DND-41 (cell line): ENCODE data around the gene ARL6IP6.

Experiments used
- ATAC-seq: fragments of 200-7000 bp; cut with Tn5 transposase; 3 replicates; pipeline ENCODE4 v1.9.1; 2021; ENCODE audit warnings: low read depth; ENCODE audit not compliant: insufficient read depth
- DNase-seq: peaks from one replicate; pipeline ENCODE4 v3.0.0-alpha.2; 2020
- H2AFZ ChIP-seq: 2 replicates; pipeline ENCODE4 v1.6.0; 2012; ENCODE audit warnings: low read depth, low read length
- H3K27ac ChIP-seq: 2 replicates; pipeline ENCODE4 v1.5.1; 2012; ENCODE audit warnings: low read length, inconsistent platforms
- H3K27me3 ChIP-seq: fragments of 200-600 bp; sonication (generic); 2 replicates; pipeline ENCODE4 v1.6.0; 2012; ENCODE audit warnings: low read length, mild to moderate bottlenecking, inconsistent platforms; ENCODE audit not compliant: insufficient read depth, poor library complexity
- H3K36me3 ChIP-seq: 2 replicates; pipeline ENCODE4 v1.5.1; 2012; ENCODE audit warnings: low read length, inconsistent platforms; ENCODE audit not compliant: insufficient read depth
- H3K4me1 ChIP-seq: 2 replicates; pipeline ENCODE4 v1.5.1; 2012; ENCODE audit warnings: mild to moderate bottlenecking, low read length; ENCODE audit not compliant: insufficient read depth
- H3K4me2 ChIP-seq: 2 replicates; pipeline ENCODE4 v1.6.0; 2012; ENCODE audit warnings: mild to moderate bottlenecking, moderate library complexity, low read length, inconsistent platforms; ENCODE audit not compliant: insufficient read depth
- H3K4me3 ChIP-seq, 2 experiments: fragments of 200-600 bp in 1 of 2; shearing (Covaris generic) in 1 of 2; 2 replicates each; pipeline ENCODE4 v1.5.1; 2012 to 2016; ENCODE audit warnings: inconsistent platforms in 2 of 2, low read length in 2 of 2, mild to moderate bottlenecking in 2 of 2, low read depth in 1 of 2, moderate library complexity in 1 of 2
- H3K79me2 ChIP-seq: 2 replicates; pipeline ENCODE4 v1.6.0; 2012; ENCODE audit warnings: low read length, inconsistent platforms; ENCODE audit not compliant: insufficient read depth
- H3K9ac ChIP-seq: 2 replicates; pipeline ENCODE4 v1.6.0; 2012; ENCODE audit warnings: low read depth, mild to moderate bottlenecking, inconsistent platforms, low read length, moderate library complexity
- H3K9me3 ChIP-seq: 2 replicates; pipeline ENCODE4 v1.5.1; 2012; ENCODE audit warnings: low read length, moderate library complexity, mild to moderate bottlenecking, inconsistent platforms; ENCODE audit not compliant: insufficient read depth, severe bottlenecking
- H4K20me1 ChIP-seq: 2 replicates; pipeline ENCODE4 v1.6.0; 2012; ENCODE audit warnings: low read length; ENCODE audit not compliant: insufficient read depth
- EZH2 ChIP-seq: IDR thresholded peaks from 3 replicates; pipeline ENCODE4 v1.6.1; 2012; ENCODE audit warnings: borderline replicate concordance, low read depth, mild to moderate bottlenecking, moderate library complexity, low read length, inconsistent platforms; ENCODE audit not compliant: severe bottlenecking
- TF ChIP-seq, protein P1 (sequence below): IDR thresholded peaks from 2 replicates; pipeline ENCODE4 v1.5.1; 2012; ENCODE audit warnings: borderline replicate concordance, low read length, moderate library complexity, mild to moderate bottlenecking; ENCODE audit not compliant: poor library complexity, severe bottlenecking; ENCODE audit errors: extremely low read depth

The ARL6IP6 gene

DNA sequence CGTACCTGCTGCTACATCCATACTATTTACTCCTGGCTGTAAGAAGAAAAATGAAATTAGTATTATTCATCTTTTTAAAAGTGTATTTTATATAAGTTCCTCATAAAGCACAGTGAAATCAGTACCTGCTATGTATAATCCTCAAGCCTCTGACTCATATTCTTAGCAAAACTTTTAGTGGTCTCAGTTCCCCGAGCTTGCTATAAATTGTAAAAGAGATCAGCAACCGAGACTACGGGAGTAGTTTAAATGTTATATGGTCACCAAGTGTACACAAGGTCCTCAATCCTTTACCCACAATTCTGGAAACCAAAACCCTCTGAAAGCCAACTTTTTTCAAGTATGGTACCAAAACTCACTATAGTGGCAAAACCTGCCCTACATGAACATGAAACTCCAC lies 25.4 kb upstream of the ARL6IP6 start:
- H3K9me3 ChIP-seq = no peaks in the 10 kb centered on the region
- H3K4me1 ChIP-seq = no peaks in the 10 kb centered on the region; the same call in 1 of the 2 replicates
- DNase-seq (no peak), ATAC-seq (no peak)
- H3K4me3 ChIP-seq = no peak overlapping the region
- no peaks in the 10 kb centered on the region for H3K27me3 ChIP-seq
- TF ChIP-seq, protein P1, sequence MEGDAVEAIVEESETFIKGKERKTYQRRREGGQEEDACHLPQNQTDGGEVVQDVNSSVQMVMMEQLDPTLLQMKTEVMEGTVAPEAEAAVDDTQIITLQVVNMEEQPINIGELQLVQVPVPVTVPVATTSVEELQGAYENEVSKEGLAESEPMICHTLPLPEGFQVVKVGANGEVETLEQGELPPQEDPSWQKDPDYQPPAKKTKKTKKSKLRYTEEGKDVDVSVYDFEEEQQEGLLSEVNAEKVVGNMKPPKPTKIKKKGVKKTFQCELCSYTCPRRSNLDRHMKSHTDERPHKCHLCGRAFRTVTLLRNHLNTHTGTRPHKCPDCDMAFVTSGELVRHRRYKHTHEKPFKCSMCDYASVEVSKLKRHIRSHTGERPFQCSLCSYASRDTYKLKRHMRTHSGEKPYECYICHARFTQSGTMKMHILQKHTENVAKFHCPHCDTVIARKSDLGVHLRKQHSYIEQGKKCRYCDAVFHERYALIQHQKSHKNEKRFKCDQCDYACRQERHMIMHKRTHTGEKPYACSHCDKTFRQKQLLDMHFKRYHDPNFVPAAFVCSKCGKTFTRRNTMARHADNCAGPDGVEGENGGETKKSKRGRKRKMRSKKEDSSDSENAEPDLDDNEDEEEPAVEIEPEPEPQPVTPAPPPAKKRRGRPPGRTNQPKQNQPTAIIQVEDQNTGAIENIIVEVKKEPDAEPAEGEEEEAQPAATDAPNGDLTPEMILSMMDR = no peak
- TF ChIP-seq EZH2 = no peak
- H3K79me2 ChIP-seq = peaks cover 75% of the 10 kb centered on the region
- H4K20me1 ChIP-seq = peaks cover 27% of the 10 kb centered on the region
- H3K27ac ChIP-seq = no peak overlapping the region
- no peak overlapping the region for H3K9ac ChIP-seq
- no peak overlapping the region for H2AFZ ChIP-seq
- peaks cover 56% of the 10 kb centered on the region for H3K36me3 ChIP-seq
- no peak overlapping the region for H3K4me2 ChIP-seq

- TF ChIP-seq, protein P1 = no peak
- no peak for TF ChIP-seq EZH2
- Histone ChIP-seq H3K9me3 (no peaks in the 10 kb centered on the region), H3K4me1 (no peaks in the 10 kb centered on the region; the same call in 1 of the 2 replicates), H2AFZ (no peak overlapping the region), H4K20me1 (peaks cover 27% of the 10 kb centered on the region), H3K4me2 (no peak overlapping the region; the same call in 1 of the 2 replicates), H3K36me3 (peaks cover 44% of the 10 kb centered on the region), H3K27me3 (no peaks in the 10 kb centered on the region), H3K9ac (no peak overlapping the region), H3K4me3 (no peak overlapping the region), H3K79me2 (peaks cover 79% of the 10 kb centered on the region), H3K27ac (no peak overlapping the region)
- ATAC-seq = peak; percentile 92
- DNase-seq = peak; percentile 50
These were observed 24.2 kb upstream of the ARL6IP6 start for GRCh38 chr2:152694161-152694661.

DNA sequence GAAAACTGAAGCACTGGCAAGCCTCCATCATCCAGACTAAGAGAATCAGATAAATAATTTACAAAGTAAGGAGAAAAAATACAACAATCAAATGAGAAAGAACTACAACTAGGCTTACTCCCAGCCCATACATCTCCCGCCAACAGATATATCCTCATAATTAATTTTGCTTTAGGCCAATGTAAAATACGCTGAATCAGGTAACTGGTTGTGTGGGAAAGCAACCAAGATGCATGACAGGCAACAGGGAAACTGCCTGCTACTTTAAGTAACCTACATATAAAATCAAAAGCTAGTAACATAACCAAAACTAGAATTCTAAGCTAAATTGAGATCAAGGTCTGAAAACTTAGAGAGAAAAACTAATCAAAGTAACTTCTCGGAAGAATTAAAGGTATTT lies 22.7 kb upstream of the ARL6IP6 start:
- no peaks in the 10 kb centered on the region; the same call in 1 of the 2 replicates for H3K4me1 ChIP-seq
- H3K4me3 ChIP-seq = no peak overlapping the region
- H3K9ac ChIP-seq = no peak overlapping the region
- H3K36me3 ChIP-seq = peaks cover 42% of the 10 kb centered on the region
- H3K79me2 ChIP-seq = peaks cover 88% of the 10 kb centered on the region
- DNase-seq (no peak), ATAC-seq (no peak)
- no peaks in the 10 kb centered on the region for H3K9me3 ChIP-seq
- H2AFZ ChIP-seq = no peak overlapping the region
- no peak overlapping the region for H3K4me2 ChIP-seq
- no peaks in the 10 kb centered on the region for H3K27me3 ChIP-seq
- no peak overlapping the region for H3K27ac ChIP-seq
- TF ChIP-seq, protein P1 = no peak
- no peak for TF ChIP-seq EZH2
- peaks cover 42% of the 10 kb centered on the region for H4K20me1 ChIP-seq

DNA sequence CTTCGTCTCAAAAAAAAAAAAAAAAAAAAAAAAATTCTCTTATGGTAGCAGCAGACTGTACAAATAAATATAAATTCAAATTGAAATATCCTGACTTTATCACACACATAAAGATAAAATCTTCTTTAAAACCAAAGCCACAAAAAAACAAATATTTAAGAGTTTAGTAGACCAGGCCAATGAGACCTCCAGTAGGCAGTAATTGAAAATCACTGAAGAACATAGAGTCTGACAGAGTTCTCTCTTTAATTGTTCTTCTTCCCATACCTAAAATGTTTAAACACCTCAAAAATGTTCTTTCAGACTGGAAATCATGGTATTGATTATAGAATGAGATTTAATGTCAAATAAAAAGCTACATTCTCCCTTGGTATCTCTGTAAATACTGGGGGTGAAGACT lies 21.9 kb upstream of the ARL6IP6 start:
- Histone ChIP-seq H3K36me3 (peaks cover 39% of the 10 kb centered on the region), H3K4me2 (no peak overlapping the region), H3K4me1 (no peaks in the 10 kb centered on the region; the same call in 1 of the 2 replicates), H3K27me3 (no peaks in the 10 kb centered on the region), H4K20me1 (peaks cover 49% of the 10 kb centered on the region), H3K9me3 (no peaks in the 10 kb centered on the region), H3K79me2 (peaks cover 95% of the 10 kb centered on the region), H3K27ac (no peak overlapping the region), H3K4me3 (no peak overlapping the region), H3K9ac (no peak overlapping the region), H2AFZ (no peak overlapping the region)
- ATAC-seq = no peak
- no peak for DNase-seq
- TF ChIP-seq, protein P1 = no peak
- no peak for TF ChIP-seq EZH2
